GM19035 (cell line): Measurements from ENCODE around the gene SLC45A1.
"Not testable (repeated sequence)": the region's sequence is repeated elsewhere in the genome, so short reads cannot be mapped to it uniquely, and the experiment has no call there.

Source experiments
- ATAC-seq: cut with Tn5 transposase; IDR thresholded peaks from one replicate; pipeline ENCODE4 v1.9.1; 2021; ENCODE audit not compliant: unreplicated experiment

The SLC45A1 gene

GRCh38 chr1:8365661-8366362, 47.9 kb downstream of the SLC45A1 start:
- ATAC-seq = no peak

- no peak for ATAC-seq
Observed at GRCh38 chr1:8367571-8368194, 49.8 kb downstream of the SLC45A1 start.

- ATAC-seq = no peak
Observed at GRCh38 chr1:8368956-8369639, 51.2 kb downstream of the SLC45A1 start.

- ATAC-seq = no peak
Observed at GRCh38 chr1:8370046-8370881, 52.4 kb downstream of the SLC45A1 start.

GRCh38 chr1:8370905-8371315, 53.0 kb downstream of the SLC45A1 start:
- ATAC-seq = no peak

GRCh38 chr1:8371372-8371991, 53.6 kb downstream of the SLC45A1 start:
- ATAC-seq = no peak

- no peak for ATAC-seq
Observed at GRCh38 chr1:8373125-8373524, 55.2 kb downstream of the SLC45A1 start.

- no peak for ATAC-seq
Observed at GRCh38 chr1:8373581-8374241, 55.8 kb downstream of the SLC45A1 start.

- no peak for ATAC-seq
Observed at GRCh38 chr1:8374356-8374755, 56.4 kb downstream of the SLC45A1 start.

GRCh38 chr1:8374812-8375211, 56.9 kb downstream of the SLC45A1 start:
- no peak for ATAC-seq

- ATAC-seq = no peak
Observed at GRCh38 chr1:8376358-8376840, 58.5 kb downstream of the SLC45A1 start.

GRCh38 chr1:8377271-8377981, 59.5 kb downstream of the SLC45A1 start:
- no peak for ATAC-seq

GRCh38 chr1:8378178-8378577, 60.3 kb downstream of the SLC45A1 start:
- no peak for ATAC-seq

GRCh38 chr1:8378981-8379470, 61.1 kb downstream of the SLC45A1 start:
- ATAC-seq = no peak

- no peak for ATAC-seq
Observed at GRCh38 chr1:8379513-8380186, 61.7 kb downstream of the SLC45A1 start.

GRCh38 chr1:8380310-8380709, 62.4 kb downstream of the SLC45A1 start:
- not testable (repeated sequence) for ATAC-seq

- ATAC-seq = no peak
Observed at GRCh38 chr1:8381618-8382017, 63.7 kb downstream of the SLC45A1 start.

GRCh38 chr1:8382051-8382505, 64.2 kb downstream of the SLC45A1 start:
- no peak for ATAC-seq
